DMS79 (cell line): Measurements from ENCODE around the gene PI4KA.
"Not testable (repeated sequence)": the region's sequence is repeated elsewhere in the genome, so short reads cannot be mapped to it uniquely, and the experiment has no call there.

Experiments used
- DNase-seq: peaks from one replicate; lab custom pipeline; 2025; lab: John Stamatoyannopoulos, UW

Gene PI4KA

GRCh38 chr22:20847318-20847822 lies 11.2 kb downstream of the PI4KA start:
- no peak for DNase-seq

DNA sequence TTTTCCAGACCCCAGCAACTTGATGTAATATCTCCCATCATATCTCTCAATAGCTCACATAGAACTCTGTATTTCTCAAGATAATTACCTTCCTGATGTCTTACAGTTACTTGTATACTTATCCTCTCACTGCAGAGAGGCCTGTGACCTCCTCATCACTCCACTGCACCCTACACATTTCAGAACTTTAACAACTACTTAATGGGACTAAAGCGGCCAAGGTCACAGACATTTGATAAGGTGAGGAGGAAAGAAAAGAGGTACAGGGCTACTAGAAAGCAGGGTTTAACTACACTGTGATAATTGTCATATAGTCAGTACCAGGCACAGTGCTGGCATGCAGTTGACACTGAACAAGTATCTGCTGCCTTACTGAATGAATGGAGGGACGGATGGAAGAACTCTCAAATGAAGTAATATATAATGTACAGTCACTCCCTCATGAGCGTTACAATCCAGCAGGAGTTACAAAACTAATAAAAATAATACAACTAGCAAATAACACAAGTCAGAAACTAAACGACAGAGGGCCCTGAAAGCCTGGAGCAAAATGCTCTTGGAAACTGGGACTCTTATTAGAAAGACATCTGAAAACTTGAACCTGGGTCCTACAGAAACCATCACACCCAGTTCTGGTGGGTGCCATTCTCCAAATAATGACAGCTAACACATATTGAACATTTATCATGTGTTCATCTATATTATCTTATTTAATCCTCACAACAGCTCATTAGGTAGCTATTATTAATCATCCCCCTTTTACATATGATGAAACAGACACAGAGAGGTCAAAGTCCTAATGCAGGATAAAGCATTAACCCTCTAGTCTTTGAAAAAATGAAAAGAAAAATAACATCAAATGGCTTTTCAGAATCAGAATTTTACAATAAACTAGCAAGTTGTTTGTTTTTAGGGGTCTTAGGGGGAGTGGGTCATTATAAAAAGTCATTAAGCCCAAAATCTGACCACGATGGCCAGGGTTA lies 14.3 kb downstream of the PI4KA start:
- no peak for DNase-seq

DNA sequence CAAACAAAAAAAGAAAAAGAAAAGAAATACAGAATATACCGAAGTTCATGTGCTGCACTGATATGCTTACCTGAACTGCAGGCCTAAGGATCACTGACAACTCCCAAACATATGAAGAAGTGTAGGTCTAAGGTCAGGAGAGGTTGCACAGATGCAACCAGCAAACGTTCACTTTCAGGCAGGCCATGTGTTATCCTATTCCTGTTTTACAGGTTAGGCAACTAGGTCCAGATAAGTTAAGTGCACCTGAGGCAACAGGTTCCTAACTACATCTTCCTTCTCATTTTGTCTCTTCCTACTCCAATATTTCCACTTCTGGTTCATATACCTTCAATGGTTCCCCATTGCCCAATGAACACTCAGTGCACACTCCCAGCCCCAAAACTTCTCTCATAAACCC lies 15.1 kb downstream of the PI4KA start:
- no peak for DNase-seq

DNA sequence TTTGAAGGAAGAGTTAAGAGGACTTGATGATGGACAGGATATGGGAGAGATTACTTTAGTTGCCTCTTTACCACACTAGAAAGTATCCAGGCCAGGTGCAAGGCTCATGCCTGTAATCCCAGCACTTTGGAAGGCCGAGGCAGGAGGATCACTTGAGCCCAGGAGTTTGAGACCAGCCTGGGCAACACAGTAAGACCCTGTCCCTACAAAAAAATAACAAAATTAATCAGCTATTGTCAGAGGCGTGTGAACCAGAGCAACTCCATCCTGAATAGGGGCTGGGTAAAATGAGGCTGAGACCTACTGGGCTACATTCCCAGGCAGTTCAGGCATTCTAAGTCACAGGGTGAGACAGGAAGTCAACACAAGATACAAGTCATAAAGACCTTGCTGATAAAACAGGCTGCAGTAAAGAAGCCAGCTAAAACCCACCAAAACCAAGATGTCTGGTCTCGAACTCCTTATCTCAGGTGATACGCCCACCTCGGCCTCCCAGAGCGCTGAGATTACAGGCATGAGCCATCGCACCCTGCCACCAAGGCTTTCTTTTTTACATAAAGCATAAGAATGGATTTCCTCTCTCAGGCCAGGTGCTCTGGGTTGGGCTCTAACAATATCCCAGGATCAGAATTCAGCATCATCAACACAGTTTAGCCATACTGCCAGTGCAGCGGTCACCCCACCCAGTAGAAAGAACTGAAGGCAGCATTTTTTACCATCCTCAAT lies 17.8 kb downstream of the PI4KA start:
- DNase-seq, result no peak

GRCh38 chr22:20839837-20840645 lies 18.6 kb downstream of the PI4KA start:
- DNase-seq, result no peak

DNA sequence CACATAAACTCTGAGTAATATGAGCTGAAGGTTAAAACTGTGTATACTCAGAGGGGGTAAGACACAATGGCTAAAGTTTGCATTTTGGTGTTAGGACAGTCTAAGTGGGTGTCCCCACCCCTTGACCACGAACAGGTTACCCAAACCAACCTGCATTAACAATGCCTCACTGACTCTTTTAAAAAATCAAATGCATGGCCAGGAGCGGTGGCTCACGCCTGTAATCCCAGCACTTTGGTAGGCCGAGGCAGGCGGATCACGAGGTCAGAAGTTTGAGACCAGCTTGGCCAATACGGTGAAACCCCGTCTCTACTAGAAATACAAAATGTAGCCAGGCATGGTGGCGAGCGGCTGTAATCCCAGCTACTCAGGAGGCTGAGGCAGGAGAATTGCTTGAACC lies 19.3 kb downstream of the PI4KA start:
- not testable (repeated sequence) for DNase-seq

- DNase-seq, result no peak
These were observed 21.4 kb downstream of the PI4KA start for GRCh38 chr22:20836987-20837823.

DNA sequence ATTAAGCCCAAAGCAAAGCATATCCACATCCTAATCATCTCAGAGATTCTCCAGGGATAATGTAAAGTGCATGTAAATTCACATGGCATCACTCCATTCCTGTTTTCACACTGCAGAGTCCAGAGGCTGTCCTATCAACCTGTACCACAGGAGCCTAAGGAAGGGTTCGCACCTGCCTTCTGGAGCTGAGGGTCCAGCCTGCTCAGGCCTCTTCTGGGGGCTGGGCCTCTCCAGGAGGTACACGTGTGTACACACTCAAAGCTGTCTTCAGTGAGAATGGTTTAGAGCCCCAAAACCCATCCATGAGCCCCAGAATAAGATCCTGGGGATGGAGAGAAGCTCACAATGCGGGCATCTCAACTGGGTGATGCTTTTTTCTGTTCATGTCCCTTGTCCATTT lies 23.9 kb downstream of the PI4KA start:
- DNase-seq, result no peak

DNA sequence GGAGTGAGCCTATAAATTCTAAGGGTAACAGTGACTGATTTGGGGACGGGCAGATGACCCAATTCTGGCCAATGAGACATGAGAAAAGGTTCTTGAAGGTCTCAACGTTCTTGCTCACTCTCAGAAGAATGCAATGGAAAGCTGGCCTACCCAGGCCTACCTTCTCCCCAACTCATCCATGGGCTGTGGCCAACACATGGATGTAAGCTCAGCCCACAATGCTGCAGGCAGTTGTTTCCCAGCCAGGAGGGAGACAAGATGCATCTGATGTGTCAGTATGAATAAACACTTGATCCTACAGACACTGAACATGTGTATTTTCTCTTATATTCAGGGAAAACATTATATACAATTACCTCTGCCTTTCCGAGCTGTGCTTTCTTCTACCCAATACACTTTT lies 24.4 kb downstream of the PI4KA start:
- DNase-seq, result no peak

DNA sequence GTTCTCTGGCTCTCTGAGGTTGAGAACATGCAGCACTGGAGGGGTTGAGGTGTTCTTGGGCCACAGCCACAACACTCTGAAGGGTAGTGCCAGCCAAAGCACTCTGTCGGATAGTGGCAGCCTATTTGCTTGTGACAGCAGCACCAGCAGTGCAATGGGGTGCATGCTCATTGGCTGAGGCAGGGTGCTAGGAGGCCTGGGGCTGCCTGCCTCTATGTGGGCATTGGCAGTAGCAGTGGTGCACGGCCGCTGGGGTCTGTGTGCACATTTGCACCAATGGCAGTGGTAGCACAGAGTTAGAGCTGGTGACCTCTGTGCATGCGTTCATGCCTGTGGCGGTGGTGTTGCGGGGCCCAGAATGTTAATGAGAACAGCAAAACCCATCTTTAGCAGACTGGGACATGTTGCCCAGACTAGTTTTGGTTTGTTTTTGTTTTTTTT lies 25.4 kb downstream of the PI4KA start:
- DNase-seq, result no peak

- DNase-seq, result no peak
These were observed 29.0 kb downstream of the PI4KA start for GRCh38 chr22:20829491-20830134.

DNA sequence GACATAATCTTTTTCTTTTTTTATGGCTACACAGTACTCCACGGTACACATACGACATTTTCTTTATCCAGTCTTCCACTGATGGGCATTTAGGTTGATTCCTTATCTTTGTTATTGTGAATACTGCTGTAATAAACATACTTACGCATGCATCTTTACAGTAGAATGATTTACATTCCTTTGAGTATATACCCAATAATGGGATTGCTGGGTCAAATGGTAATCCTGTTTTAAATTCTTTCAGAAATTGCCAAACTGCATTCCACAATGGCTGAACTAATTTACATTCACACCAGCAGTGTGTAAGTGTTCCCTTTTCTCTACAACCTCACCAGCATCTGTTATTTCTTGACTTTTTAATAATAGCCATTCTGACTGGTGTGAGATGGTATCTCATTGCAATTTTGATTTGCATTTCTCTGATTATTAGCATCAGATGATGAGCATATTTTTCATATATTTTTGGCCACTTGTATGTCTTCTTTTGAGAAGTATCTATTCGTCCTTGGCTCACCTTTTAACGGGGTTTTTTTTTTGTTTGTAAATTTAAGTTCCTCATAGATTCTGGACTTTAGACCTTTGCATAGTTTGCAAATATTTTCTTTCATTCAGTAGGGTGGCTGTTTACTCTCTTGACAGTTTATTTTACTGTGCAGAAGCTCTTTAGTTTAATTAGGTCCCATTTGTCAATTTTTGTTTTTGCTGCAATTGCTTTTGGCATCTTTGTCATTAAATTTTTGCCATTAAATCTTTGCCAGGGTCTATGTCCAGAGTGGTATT lies 32.0 kb downstream of the PI4KA start:
- DNase-seq, result not testable (repeated sequence)

- no peak for DNase-seq
These were observed 33.0 kb downstream of the PI4KA start for GRCh38 chr22:20825624-20826023.

- DNase-seq, result not testable (repeated sequence)
These were observed 33.4 kb downstream of the PI4KA start for GRCh38 chr22:20825216-20825615.

- DNase-seq, result no peak
These were observed 35.3 kb downstream of the PI4KA start for GRCh38 chr22:20823264-20823663.

GRCh38 chr22:20822240-20822639 lies 36.4 kb downstream of the PI4KA start:
- DNase-seq, result no peak

- DNase-seq, result not testable (repeated sequence)
These were observed 36.8 kb downstream of the PI4KA start for GRCh38 chr22:20821717-20822239.

GRCh38 chr22:20819471-20819870 lies 39.1 kb downstream of the PI4KA start:
- no peak for DNase-seq

- DNase-seq, result no peak
These were observed 40.1 kb downstream of the PI4KA start for GRCh38 chr22:20818471-20818870.
